Right atrium auricular region (tissue), 2 donors: ENCODE data around the gene PACSIN2. TPM values are rescaled to one million over a fixed set of nuclear protein-coding genes. Genes with fewer than 3 reads are reported as not detected.

ENCODE experiments used
- DNase-seq: peaks from one replicate; pipeline ENCODE4 v3.0.0-alpha.2; 2019; ENCODE audit warnings: low spot score
- H3K27ac ChIP-seq, 2 donors: fragments of 200-600 bp; sonication (generic); 1 replicate in 1 of 2; 2 replicates in 1 of 2; pipeline ENCODE4 v1.5.1; 2016 to 2019
- H3K27me3 ChIP-seq, 2 donors: fragments of 200-600 bp; sonication (generic); one replicate each; pipeline versions ENCODE4 v1.5.1 to v1.6.0; 2017 to 2019
- H3K36me3 ChIP-seq: fragments of 200-600 bp; sonication (generic); one replicate; pipeline ENCODE4 v1.5.1; 2016
- H3K4me1 ChIP-seq, 2 donors: fragments of 200-600 bp; sonication (generic); one replicate each; pipeline versions ENCODE4 v1.5.1 to v1.6.0; 2017 to 2019
- H3K4me3 ChIP-seq, 2 donors: fragments of 200-600 bp; sonication (generic); 1 replicate in 1 of 2; 2 replicates in 1 of 2; pipeline ENCODE4 v1.5.1; 2017 to 2019; ENCODE audit warnings: mild to moderate bottlenecking in 1 of 2, moderate library complexity in 1 of 2
- H3K9me3 ChIP-seq, 2 donors: fragments of 200-600 bp; sonication (generic); one replicate each; pipeline ENCODE4 v1.5.1; 2019
- CTCF ChIP-seq, 2 donors: fragments of 200-600 bp; sonication (generic); IDR thresholded peaks; one replicate each; pipeline ENCODE4 v1.5.1; 2019; ENCODE audit warnings: antibody characterized with exemption in 2 of 2
- total RNA-seq, 2 donors: library from RNA; depleted of rRNA; stranded (reverse); fragments of >200 nt; gene quantifications; one replicate each; pipeline ENCODE4 v1.1.0, GENCODE V29; 2016

PACSIN2 gene
- total RNA-seq, 2 donors from 2014 or later, result 66.3 to 89.8 TPM

GRCh38 chr22:42895541-42895981 lies 119.4 kb downstream of the PACSIN2 start:
- Histone ChIP-seq H3K9me3 (no peaks in the 10 kb centered on the region), H3K36me3 (peaks cover 12% of the 10 kb centered on the region), H3K27ac (peak overlapping the region; percentile 47 to 65), H3K27me3 (no peaks in the 10 kb centered on the region), H3K4me1 (peaks cover 0 to 81% of the 10 kb centered on the region in 2 donors), H3K4me3 (no peak overlapping the region)
- TF ChIP-seq CTCF (IDR thresholded peaks at IDR 0.05), result no peak
- DNase-seq, result no peak

DNA sequence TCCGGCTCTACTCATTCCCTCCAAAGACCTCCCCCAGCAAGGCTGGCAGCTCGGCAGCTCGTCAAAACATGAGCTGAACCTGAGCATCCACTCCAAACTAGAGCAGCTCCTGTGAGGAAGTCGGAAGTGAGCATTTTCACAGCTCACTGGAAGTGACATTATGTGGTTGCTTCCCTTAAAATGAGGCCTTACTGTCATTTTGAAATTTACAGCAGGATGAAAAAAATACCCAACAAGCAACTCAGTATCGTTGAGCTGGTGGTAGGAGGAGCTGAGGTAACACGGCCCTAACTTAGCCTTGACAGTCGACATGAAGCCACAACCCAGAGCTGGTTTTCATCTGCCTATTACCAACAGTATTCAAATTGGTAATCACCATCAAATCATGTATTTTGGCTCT lies 119.9 kb downstream of the PACSIN2 start:
- no peak for DNase-seq
- no peak overlapping the region for H3K4me3 ChIP-seq
- peak overlapping the region; percentile 47 to 65 for H3K27ac ChIP-seq
- peaks cover 0 to 81% of the 10 kb centered on the region in 2 donors for H3K4me1 ChIP-seq
- no peak for TF ChIP-seq CTCF (IDR thresholded peaks at IDR 0.05)
- H3K36me3 ChIP-seq, result peaks cover 16% of the 10 kb centered on the region
- H3K27me3 ChIP-seq, result no peaks in the 10 kb centered on the region
- no peaks in the 10 kb centered on the region for H3K9me3 ChIP-seq

DNA sequence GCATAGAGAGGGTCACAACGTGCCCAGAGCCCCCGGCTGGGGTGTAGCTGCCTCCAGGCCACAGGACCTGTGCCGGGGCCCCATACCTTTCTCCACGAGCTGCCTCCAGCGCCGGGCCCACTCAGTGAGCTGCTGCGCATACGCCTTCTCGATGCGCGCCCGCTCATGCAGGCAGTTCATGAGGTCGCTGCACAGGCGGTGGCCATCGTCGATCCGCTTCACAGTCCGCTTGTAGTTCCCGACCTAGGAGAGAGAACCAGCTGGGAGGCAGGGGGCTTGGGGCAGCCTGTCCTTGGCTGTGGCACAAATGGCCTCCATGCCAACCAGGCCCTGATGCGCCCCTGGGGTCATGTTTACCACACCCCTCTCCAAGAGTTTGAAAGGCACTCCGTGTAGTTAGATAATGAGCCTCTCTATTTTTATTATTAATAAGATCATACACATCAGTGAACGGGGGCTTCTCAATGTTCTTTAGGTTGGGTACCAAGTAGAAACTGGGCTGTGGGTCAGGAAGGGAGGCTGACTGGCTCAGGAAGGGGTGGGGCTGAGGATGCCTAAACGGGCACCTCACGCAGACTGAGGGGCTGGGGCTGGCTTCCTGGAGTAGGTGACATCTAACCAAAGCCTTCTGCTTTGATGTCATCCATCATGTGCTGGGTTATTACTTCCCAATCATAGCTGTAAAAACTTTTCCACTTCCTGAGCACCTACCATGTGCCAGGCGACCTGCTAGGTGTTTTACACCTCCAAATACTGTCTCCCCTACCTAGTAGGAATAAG lies 121.4 kb downstream of the PACSIN2 start:
- Histone ChIP-seq H3K4me3 (no peak overlapping the region), H3K9me3 (no peaks in the 10 kb centered on the region), H3K4me1 (peaks cover 0 to 73% of the 10 kb centered on the region in 2 donors), H3K27me3 (no peaks in the 10 kb centered on the region), H3K36me3 (peaks cover 30% of the 10 kb centered on the region), H3K27ac (peak overlapping the region; percentile 65 to 80)
- TF ChIP-seq CTCF (IDR thresholded peaks at IDR 0.05), result no peak
- no peak for DNase-seq

GRCh38 chr22:42892571-42893316 lies 122.2 kb downstream of the PACSIN2 start:
- Histone ChIP-seq H3K9me3 (no peaks in the 10 kb centered on the region), H3K36me3 (peaks cover 36% of the 10 kb centered on the region), H3K4me1 (peaks cover 0 to 71% of the 10 kb centered on the region in 2 donors), H3K27ac (peak overlapping the region; percentile 65 to 80), H3K4me3 (no peak overlapping the region), H3K27me3 (no peaks in the 10 kb centered on the region)
- no peak for DNase-seq
- TF ChIP-seq CTCF (IDR thresholded peaks at IDR 0.05), result no peak

DNA sequence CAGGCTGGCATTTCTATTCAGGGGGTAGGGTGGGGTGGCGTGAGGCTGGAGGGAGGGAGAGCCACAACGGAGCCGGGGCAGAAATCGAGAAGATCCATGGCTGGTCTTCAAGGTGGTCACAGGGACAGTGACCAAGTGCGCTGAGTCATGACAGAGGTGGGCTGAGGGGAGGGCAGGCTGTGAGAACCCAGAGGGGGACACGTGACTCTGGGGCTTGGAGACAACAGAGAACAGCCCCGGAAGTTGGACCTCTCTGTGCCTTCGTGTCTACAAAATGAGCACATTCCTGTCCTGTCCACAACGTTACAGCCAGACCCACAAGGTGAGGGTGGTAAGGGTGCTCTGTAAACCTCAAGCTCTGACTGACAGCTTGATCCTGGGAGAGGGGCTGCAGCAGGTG lies 122.8 kb downstream of the PACSIN2 start:
- Histone ChIP-seq H3K27me3 (no peaks in the 10 kb centered on the region), H3K4me1 (peaks cover 0 to 73% of the 10 kb centered on the region in 2 donors), H3K9me3 (no peaks in the 10 kb centered on the region), H3K36me3 (peaks cover 40% of the 10 kb centered on the region), H3K27ac (peak overlapping the region; percentile 65 to 80), H3K4me3 (no peak overlapping the region)
- DNase-seq, result no peak
- no peak for TF ChIP-seq CTCF (IDR thresholded peaks at IDR 0.05)
